Keratinocyte (primary cell): ENCODE data around the gene PRKCZ. TPM values are rescaled to one million over a fixed set of nuclear protein-coding genes. Genes with fewer than 3 reads are reported as not detected.

Experiments
- DNase-seq: peaks from one replicate; pipeline ENCODE4 v3.0.0-alpha.2; 2011; ENCODE audit warnings: low read depth, missing footprints, low spot score
- FAIRE-seq: peaks from 2 replicates; lab custom pipeline; 2011; peaks lifted over from hg19 to GRCh38; lab: Jason Lieb, UNC
- H2AFZ ChIP-seq: 2 replicates; pipeline ENCODE4 v1.6.0; 2012; ENCODE audit warnings: low read length, control low read depth, inconsistent platforms; ENCODE audit not compliant: control insufficient read depth
- H3K27ac ChIP-seq: 2 replicates; pipeline ENCODE4 v1.5.1; 2011; ENCODE audit warnings: low read length; ENCODE audit not compliant: control insufficient read depth, insufficient read depth
- H3K27me3 ChIP-seq: 3 replicates; pipeline ENCODE4 v1.6.0; 2011; ENCODE audit warnings: low read length; ENCODE audit not compliant: control insufficient read depth, insufficient read depth; ENCODE audit errors: extremely low read depth
- H3K36me3 ChIP-seq, 2 experiments: 2 replicates in 1 of 2; 3 replicates in 1 of 2; pipeline ENCODE4 v1.5.1; 2011; ENCODE audit warnings: low read length in 2 of 2, mild to moderate bottlenecking in 1 of 2; ENCODE audit not compliant: control insufficient read depth in 2 of 2, insufficient read depth in 2 of 2; ENCODE audit errors: extremely low read depth in 1 of 2
- H3K4me1 ChIP-seq: 3 replicates; pipeline ENCODE4 v1.5.1; 2011; ENCODE audit warnings: low read length; ENCODE audit not compliant: control insufficient read depth, insufficient read depth; ENCODE audit errors: extremely low read depth
- H3K4me2 ChIP-seq: 3 replicates; pipeline ENCODE4 v1.6.0; 2011; ENCODE audit warnings: low read depth, low read length; ENCODE audit not compliant: control insufficient read depth, insufficient read depth; ENCODE audit errors: extremely low read depth
- H3K4me3 ChIP-seq, 3 experiments: fragments of 200-600 bp in 1 of 3; sonication (generic) in 1 of 3; 2 replicates in 2 of 3; 3 replicates in 1 of 3; pipeline ENCODE4 v1.5.1; 2011 to 2016; ENCODE audit warnings: low read length in 3 of 3, mild to moderate bottlenecking in 3 of 3, control low read depth in 2 of 3, inconsistent platforms in 1 of 3, low read depth in 1 of 3, mixed read lengths in 1 of 3, mixed run types in 1 of 3, moderate library complexity in 1 of 3; ENCODE audit not compliant: control insufficient read depth in 2 of 3, insufficient read depth in 2 of 3; ENCODE audit errors: extremely low read depth in 1 of 3
- H3K79me2 ChIP-seq: 2 replicates; pipeline ENCODE4 v1.6.0; 2012; ENCODE audit warnings: low read length; ENCODE audit not compliant: control insufficient read depth, insufficient read depth
- H3K9ac ChIP-seq: 3 replicates; pipeline ENCODE4 v1.6.0; 2011; ENCODE audit warnings: low read length; ENCODE audit not compliant: control insufficient read depth, insufficient read depth; ENCODE audit errors: extremely low read depth
- H3K9me1 ChIP-seq: 3 replicates; pipeline ENCODE4 v1.6.0; 2011; ENCODE audit warnings: low read length; ENCODE audit not compliant: control insufficient read depth, insufficient read depth; ENCODE audit errors: extremely low read depth
- H3K9me3 ChIP-seq: 2 replicates; pipeline ENCODE4 v1.5.1; 2012; ENCODE audit warnings: low read depth, low read length; ENCODE audit not compliant: control insufficient read depth
- H4K20me1 ChIP-seq: 3 replicates; pipeline ENCODE4 v1.6.0; 2011; ENCODE audit warnings: low read length; ENCODE audit not compliant: control insufficient read depth, insufficient read depth; ENCODE audit errors: extremely low read depth
- EZH2 ChIP-seq: IDR thresholded peaks from one replicate; pipeline ENCODE4 v1.6.1; 2012; ENCODE audit warnings: inconsistent platforms, mild to moderate bottlenecking, low read length, moderate library complexity
- dilution Hi-C: fragments of 300-500 bp; cut with MboI; formaldehyde crosslinking; loops from one replicate; pipeline ENCODE4 v1.7.0; 2020; ENCODE audit warnings: low sequenced_read_pairs; ENCODE audit not compliant: extremely low pct_ligation_motif_present
- polyA plus RNA-seq, 5 experiments: library from polyadenylated mRNA; depleted of rRNA in 3 of 5; stranded (reverse) in 3 of 5; stranded (forward) in 1 of 5; unstranded in 1 of 5; fragments of >200 nt; gene quantifications; 1 replicate in 1 of 5; 2 replicates in 3 of 5; 3 replicates in 1 of 5; pipeline versions ENCODE4 v1.2.1 to v1.2.3, GENCODE V29; 2011 to 2012; ENCODE audit warnings: missing spikeins in 2 of 5, low read depth in 1 of 5, low replicate concordance in 1 of 5
- TF ChIP-seq, protein P1 (sequence below), 3 experiments: IDR thresholded peaks in 1 of 3; conservative IDR thresholded peaks in 1 of 3; optimal IDR thresholded peaks in 1 of 3; 2 replicates in 2 of 3; 3 replicates in 1 of 3; pipeline versions ENCODE3 to v1.5.1; 2011; ENCODE audit warnings: low read length in 3 of 3, mild to moderate bottlenecking in 3 of 3, moderate library complexity in 2 of 3, control low read depth in 1 of 3, inconsistent platforms in 1 of 3; ENCODE audit not compliant: insufficient read depth in 2 of 3; ENCODE audit errors: extremely low read depth in 1 of 3

Gene PRKCZ
- polyA plus RNA-seq, 1 donor (not counting 4 experiments of a cell fraction or from before 2014, with no cell fraction given): 36.3 TPM

DNA sequence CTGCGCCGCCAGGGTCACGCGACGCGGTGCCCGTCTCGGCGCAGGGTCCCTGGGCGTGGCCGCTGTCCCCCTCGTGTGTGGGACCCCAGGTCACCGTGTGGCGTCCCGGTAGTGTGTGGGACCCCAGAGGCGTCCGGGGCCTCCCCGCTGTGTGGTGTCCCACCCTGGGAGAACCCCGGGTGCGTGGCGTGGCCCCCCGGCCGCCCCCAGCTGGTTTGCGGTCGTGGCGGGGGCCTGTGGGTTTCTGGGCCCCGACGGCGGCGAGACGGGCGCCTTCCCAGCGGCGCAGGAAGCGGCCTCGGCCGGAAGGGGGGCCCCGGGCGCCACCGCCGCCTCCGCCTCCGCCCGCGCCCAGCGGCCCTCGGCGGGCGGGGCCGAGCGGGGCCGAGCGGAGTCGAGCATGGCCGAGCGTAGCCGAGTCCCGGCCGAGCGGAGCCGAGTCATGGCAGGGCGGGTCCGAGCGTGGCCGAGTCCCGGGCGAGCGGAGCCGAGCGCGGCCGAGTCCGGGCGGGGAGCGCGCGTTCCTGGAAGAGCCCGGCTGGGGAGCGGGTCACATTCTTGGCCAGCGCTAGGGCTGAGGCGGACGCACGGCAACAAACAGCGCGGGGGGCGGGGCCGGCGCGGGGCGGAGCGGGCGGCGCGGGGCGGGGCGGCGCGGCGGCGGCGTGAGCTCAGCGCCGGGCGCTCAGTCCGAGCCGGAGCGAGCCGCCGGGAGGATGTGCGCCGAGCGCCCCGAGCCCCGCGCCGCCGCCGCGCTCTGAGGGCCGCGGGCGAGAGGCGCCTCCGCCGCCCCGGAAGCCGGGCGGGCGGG, 177.3 kb downstream of the PRKCZ start:
- Histone ChIP-seq H2AFZ (peak overlapping the region; percentile 63), H4K20me1 (peaks cover 36% of the 10 kb centered on the region), H3K9me3 (no peaks in the 10 kb centered on the region), H3K27me3 (no peaks in the 10 kb centered on the region), H3K27ac (peak overlapping the region; percentile 80), H3K4me2 (peak overlapping the region; percentile 76), H3K9ac (peak overlapping the region; percentile 91), H3K79me2 (peaks cover 40% of the 10 kb centered on the region), H3K36me3 (no peaks in the 10 kb centered on the region), H3K4me1 (peaks cover 19% of the 10 kb centered on the region), H3K9me1 (no peaks in the 10 kb centered on the region), H3K4me3 (peak overlapping the region; percentile 59 to 75 (median 67))
- DNase-seq (no peak), FAIRE-seq (no peak)
- dilution Hi-C loops: no loop called here
- TF ChIP-seq EZH2: no peak
- TF ChIP-seq, protein P1, sequence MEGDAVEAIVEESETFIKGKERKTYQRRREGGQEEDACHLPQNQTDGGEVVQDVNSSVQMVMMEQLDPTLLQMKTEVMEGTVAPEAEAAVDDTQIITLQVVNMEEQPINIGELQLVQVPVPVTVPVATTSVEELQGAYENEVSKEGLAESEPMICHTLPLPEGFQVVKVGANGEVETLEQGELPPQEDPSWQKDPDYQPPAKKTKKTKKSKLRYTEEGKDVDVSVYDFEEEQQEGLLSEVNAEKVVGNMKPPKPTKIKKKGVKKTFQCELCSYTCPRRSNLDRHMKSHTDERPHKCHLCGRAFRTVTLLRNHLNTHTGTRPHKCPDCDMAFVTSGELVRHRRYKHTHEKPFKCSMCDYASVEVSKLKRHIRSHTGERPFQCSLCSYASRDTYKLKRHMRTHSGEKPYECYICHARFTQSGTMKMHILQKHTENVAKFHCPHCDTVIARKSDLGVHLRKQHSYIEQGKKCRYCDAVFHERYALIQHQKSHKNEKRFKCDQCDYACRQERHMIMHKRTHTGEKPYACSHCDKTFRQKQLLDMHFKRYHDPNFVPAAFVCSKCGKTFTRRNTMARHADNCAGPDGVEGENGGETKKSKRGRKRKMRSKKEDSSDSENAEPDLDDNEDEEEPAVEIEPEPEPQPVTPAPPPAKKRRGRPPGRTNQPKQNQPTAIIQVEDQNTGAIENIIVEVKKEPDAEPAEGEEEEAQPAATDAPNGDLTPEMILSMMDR (optimal IDR thresholded peaks at IDR 0.05 in 1 of 3, IDR thresholded peaks at IDR 0.05 in 1 of 3, conservative IDR thresholded peaks at IDR 0.05 in 1 of 3; ENCODE audit: extremely low read depth in 1 of 3, insufficient read depth in 2 of 3, low read length in 3 of 3): peak in 1 of 3 experiments; percentile 14

DNA sequence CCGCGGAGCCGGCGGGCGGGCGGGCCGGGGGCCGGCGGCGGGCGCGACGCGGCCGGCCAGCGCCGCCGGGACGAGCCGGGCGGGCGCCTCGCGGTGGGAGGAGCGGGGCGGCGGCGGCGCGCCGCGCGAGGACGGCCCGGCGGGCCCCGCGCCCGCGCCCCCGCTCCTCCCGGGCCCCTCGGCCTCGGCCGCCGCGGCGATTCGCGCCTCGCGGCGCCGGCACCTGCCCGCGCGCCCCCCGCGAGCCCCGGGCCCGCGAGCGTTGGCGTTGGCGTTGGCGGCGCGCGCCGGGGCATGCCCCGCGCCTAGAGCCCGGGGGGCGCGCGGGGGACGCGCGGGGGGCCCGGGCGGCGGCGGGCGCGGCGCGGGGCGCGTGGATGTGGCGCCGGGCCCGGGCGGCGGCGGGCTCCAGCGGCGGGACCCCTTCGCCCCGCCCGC, 178.0 kb downstream of the PRKCZ start, which contains the start of gene SKI:
TSS of gene SKI (plus strand) at position 163 of the 438 bp plus-strand sequence. CDS start 448 bp downstream, outside the sequence.
- H3K79me2 ChIP-seq: peaks cover 46% of the 10 kb centered on the region
- dilution Hi-C loops: no loop called here
- no peak for DNase-seq
- peaks cover 38% of the 10 kb centered on the region for H4K20me1 ChIP-seq
- H3K9me3 ChIP-seq: no peaks in the 10 kb centered on the region
- H3K4me3 ChIP-seq: peak within 1 kb of the TSS; percentile 75 to 88 (median 87)
- H3K4me1 ChIP-seq: peaks cover 22% of the 10 kb centered on the region
- peak within 1 kb of the TSS; percentile 88 for H3K4me2 ChIP-seq
- no peaks in the 10 kb centered on the region for H3K36me3 ChIP-seq
- H3K9ac ChIP-seq: peak within 1 kb of the TSS; percentile 91
- H2AFZ ChIP-seq: peak within 1 kb of the TSS; percentile 63
- H3K27me3 ChIP-seq: no peaks in the 10 kb centered on the region
- TF ChIP-seq EZH2: no peak
- TF ChIP-seq, protein P1 (optimal IDR thresholded peaks at IDR 0.05 in 1 of 3, IDR thresholded peaks at IDR 0.05 in 1 of 3, conservative IDR thresholded peaks at IDR 0.05 in 1 of 3; ENCODE audit: extremely low read depth in 1 of 3, insufficient read depth in 2 of 3, low read length in 3 of 3): no peak
- no peak for FAIRE-seq
- H3K9me1 ChIP-seq: no peaks in the 10 kb centered on the region
- peak within 1 kb of the TSS; percentile 80 for H3K27ac ChIP-seq
